ENCODE measurements around the gene RPL10A.

Gene RPL10A

DNA sequence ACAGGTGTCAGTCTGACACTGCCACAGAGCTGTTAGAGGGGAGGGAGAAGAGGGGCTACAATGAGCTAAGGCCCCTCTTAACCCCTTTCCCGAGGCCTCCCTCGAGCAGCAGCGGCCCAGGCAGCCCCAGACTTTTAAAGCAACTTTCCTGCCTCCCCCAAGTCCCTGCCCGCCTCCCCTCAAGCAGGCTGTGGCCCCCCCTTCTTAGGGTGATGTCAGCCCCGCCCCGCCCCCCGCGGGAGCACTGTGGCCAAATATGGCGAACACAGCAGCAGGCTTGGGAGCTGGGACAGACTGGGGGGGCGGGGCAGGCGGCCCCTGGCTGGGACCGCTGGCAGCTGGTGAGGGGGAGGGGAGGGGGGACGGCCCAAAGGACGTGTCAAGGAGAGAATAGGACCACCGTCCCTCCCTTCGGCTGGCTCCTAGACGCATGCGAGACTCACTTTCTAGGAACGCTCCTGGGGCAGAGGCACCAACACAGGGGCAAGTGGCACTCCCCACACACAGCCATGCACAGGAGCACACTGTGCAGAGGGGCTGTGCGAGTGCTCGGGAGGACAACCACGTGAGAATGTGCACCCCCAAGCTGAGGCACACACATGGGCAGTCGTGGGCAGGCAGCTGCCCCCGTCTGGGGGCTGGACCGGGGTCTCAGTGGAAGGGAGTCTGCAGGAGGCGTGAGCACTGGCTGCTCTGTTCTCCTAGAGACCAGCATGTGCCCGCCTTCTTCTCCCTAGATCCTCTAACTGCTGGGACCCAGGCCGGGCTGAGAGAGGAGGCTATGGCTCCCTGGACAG is 22.0 kb downstream of the RPL10A start:
- H3K27ac ChIP-seq = no peak overlapping the region; the same call in 1 of the 2 replicates
- TF ChIP-seq, protein P1, sequence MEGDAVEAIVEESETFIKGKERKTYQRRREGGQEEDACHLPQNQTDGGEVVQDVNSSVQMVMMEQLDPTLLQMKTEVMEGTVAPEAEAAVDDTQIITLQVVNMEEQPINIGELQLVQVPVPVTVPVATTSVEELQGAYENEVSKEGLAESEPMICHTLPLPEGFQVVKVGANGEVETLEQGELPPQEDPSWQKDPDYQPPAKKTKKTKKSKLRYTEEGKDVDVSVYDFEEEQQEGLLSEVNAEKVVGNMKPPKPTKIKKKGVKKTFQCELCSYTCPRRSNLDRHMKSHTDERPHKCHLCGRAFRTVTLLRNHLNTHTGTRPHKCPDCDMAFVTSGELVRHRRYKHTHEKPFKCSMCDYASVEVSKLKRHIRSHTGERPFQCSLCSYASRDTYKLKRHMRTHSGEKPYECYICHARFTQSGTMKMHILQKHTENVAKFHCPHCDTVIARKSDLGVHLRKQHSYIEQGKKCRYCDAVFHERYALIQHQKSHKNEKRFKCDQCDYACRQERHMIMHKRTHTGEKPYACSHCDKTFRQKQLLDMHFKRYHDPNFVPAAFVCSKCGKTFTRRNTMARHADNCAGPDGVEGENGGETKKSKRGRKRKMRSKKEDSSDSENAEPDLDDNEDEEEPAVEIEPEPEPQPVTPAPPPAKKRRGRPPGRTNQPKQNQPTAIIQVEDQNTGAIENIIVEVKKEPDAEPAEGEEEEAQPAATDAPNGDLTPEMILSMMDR (conservative IDR thresholded peaks at IDR 0.05) = no peak

- H3K27ac ChIP-seq = peak overlapping the region; percentile 15; the same call in 1 of the 2 replicates
- TF ChIP-seq, protein P1 (conservative IDR thresholded peaks at IDR 0.05) = no peak
These were observed 22.8 kb downstream of the RPL10A start for GRCh38 chr6:35490821-35491557.

GRCh38 chr6:35491558-35492257 is 23.5 kb downstream of the RPL10A start:
- TF ChIP-seq, protein P1 (conservative IDR thresholded peaks at IDR 0.05) = no peak
- H3K27ac ChIP-seq = peak overlapping the region; percentile 15; the same call in 1 of the 2 replicates

- H3K27ac ChIP-seq = peak overlapping the region; percentile 15; the same call in 1 of the 2 replicates
- TF ChIP-seq, protein P1 (conservative IDR thresholded peaks at IDR 0.05) = no peak
These were observed 24.2 kb downstream of the RPL10A start for GRCh38 chr6:35492258-35492973.

DNA sequence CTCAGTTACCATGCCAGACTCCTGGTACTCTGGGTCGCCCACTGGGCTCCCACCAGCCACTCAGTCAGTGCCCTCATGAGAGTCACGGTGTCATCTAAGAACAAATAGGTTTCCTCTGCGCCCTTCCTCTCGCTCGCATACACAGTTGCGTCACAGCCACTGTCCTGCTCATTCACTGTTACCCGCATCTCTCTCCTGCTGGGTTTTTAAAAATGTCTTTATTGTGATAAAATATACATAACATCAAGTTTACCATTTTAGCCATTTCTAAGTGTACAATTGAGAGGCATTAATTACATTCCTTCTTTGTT is 24.7 kb downstream of the RPL10A start:
- no peak overlapping the region for H3K27ac ChIP-seq
- TF ChIP-seq, protein P1 (conservative IDR thresholded peaks at IDR 0.05) = no peak

GRCh38 chr6:35493307-35493983 is 25.2 kb downstream of the RPL10A start:
- H3K27ac ChIP-seq = no peak overlapping the region
- TF ChIP-seq, protein P1 (conservative IDR thresholded peaks at IDR 0.05) = no peak

Data from VCaP (cell line).